ENCODE measurements around the gene HCN4.

DNA sequence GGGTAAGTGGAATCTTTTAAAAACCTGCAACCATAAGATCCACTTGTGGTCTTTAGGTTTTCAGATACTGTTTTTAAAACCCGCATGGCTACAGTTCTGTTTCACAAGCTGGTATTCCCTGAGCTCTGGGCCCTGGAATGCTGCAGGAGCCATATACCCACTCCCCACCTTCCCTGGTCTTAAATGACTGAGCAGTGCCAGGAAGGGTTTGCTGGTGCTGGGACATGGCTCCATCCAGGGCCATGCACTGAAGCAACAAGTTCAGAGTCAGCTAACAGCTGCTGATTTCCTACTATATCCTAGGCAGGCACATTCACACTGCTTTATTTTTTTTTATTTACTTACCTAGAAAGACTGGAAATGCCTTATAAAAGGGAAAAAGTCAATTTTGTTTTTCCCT, 77.3 kb downstream of the HCN4 start:
- TF ChIP-seq, protein P1, sequence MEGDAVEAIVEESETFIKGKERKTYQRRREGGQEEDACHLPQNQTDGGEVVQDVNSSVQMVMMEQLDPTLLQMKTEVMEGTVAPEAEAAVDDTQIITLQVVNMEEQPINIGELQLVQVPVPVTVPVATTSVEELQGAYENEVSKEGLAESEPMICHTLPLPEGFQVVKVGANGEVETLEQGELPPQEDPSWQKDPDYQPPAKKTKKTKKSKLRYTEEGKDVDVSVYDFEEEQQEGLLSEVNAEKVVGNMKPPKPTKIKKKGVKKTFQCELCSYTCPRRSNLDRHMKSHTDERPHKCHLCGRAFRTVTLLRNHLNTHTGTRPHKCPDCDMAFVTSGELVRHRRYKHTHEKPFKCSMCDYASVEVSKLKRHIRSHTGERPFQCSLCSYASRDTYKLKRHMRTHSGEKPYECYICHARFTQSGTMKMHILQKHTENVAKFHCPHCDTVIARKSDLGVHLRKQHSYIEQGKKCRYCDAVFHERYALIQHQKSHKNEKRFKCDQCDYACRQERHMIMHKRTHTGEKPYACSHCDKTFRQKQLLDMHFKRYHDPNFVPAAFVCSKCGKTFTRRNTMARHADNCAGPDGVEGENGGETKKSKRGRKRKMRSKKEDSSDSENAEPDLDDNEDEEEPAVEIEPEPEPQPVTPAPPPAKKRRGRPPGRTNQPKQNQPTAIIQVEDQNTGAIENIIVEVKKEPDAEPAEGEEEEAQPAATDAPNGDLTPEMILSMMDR (IDR thresholded peaks at IDR 0.05) = no peak
- TF ChIP-seq, protein P2, sequence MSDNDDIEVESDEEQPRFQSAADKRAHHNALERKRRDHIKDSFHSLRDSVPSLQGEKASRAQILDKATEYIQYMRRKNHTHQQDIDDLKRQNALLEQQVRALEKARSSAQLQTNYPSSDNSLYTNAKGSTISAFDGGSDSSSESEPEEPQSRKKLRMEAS (CRISPR knock-in tag; IDR thresholded peaks at IDR 0.05) = no peak
- TF ChIP-seq CREM (CRISPR knock-in tag; IDR thresholded peaks at IDR 0.05) (no peak), SP1 (CRISPR knock-in tag; conservative IDR thresholded peaks at IDR 0.05) (no peak), FOXJ3 (CRISPR knock-in tag; IDR thresholded peaks at IDR 0.05; ENCODE audit: borderline replicate concordance) (no peak), TEAD4 (CRISPR knock-in tag; IDR thresholded peaks at IDR 0.05) (no peak), ZNF423 (CRISPR knock-in tag; IDR thresholded peaks at IDR 0.05) (no peak), ZNF138 (CRISPR knock-in tag; conservative IDR thresholded peaks at IDR 0.05) (no peak)
- TF ChIP-seq, protein P3, sequence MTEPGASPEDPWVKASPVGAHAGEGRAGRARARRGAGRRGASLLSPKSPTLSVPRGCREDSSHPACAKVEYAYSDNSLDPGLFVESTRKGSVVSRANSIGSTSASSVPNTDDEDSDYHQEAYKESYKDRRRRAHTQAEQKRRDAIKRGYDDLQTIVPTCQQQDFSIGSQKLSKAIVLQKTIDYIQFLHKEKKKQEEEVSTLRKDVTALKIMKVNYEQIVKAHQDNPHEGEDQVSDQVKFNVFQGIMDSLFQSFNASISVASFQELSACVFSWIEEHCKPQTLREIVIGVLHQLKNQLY (CRISPR knock-in tag; IDR thresholded peaks at IDR 0.05) = no peak
- TF ChIP-seq, protein P4, sequence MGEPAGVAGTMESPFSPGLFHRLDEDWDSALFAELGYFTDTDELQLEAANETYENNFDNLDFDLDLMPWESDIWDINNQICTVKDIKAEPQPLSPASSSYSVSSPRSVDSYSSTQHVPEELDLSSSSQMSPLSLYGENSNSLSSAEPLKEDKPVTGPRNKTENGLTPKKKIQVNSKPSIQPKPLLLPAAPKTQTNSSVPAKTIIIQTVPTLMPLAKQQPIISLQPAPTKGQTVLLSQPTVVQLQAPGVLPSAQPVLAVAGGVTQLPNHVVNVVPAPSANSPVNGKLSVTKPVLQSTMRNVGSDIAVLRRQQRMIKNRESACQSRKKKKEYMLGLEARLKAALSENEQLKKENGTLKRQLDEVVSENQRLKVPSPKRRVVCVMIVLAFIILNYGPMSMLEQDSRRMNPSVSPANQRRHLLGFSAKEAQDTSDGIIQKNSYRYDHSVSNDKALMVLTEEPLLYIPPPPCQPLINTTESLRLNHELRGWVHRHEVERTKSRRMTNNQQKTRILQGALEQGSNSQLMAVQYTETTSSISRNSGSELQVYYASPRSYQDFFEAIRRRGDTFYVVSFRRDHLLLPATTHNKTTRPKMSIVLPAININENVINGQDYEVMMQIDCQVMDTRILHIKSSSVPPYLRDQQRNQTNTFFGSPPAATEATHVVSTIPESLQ (CRISPR knock-in tag; IDR thresholded peaks at IDR 0.05) = no peak
- TF ChIP-seq, protein P5, sequence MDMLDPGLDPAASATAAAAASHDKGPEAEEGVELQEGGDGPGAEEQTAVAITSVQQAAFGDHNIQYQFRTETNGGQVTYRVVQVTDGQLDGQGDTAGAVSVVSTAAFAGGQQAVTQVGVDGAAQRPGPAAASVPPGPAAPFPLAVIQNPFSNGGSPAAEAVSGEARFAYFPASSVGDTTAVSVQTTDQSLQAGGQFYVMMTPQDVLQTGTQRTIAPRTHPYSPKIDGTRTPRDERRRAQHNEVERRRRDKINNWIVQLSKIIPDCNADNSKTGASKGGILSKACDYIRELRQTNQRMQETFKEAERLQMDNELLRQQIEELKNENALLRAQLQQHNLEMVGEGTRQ (CRISPR knock-in tag; IDR thresholded peaks at IDR 0.05) = no peak

Data from WTC11 (cell line).